WTC11 (cell line): ENCODE data around the gene PSMA7.

Experiments used
- ATF1 ChIP-seq: sonication (generic); formaldehyde crosslinking; IDR thresholded peaks from 2 replicates; pipeline ENCODE4 v1.8.1; 2023; ENCODE audit warnings: mild to moderate bottlenecking, moderate library complexity, missing genetic modification reagents
- ATF2 ChIP-seq: sonication (generic); formaldehyde crosslinking; IDR thresholded peaks from 2 replicates; pipeline ENCODE4 v1.8.1; 2022; ENCODE audit warnings: low read depth, missing genetic modification reagents, borderline replicate concordance
- IRF2 ChIP-seq: sonication (generic); formaldehyde crosslinking; IDR thresholded peaks from 2 replicates; pipeline ENCODE4 v1.8.0; 2022; ENCODE audit warnings: low read depth, missing genetic modification reagents, borderline replicate concordance
- JAZF1 ChIP-seq: fragments of 250-450 bp; sonication (Bioruptor Pico); IDR thresholded peaks from 2 replicates; pipeline ENCODE4 v1.9.0; 2021; ENCODE audit warnings: moderate library complexity, mild to moderate bottlenecking, inconsistent platforms
- NR3C1 ChIP-seq: sonication (generic); formaldehyde crosslinking; conservative IDR thresholded peaks from 2 replicates; pipeline ENCODE4 v1.8.1; 2023; ENCODE audit warnings: low read depth, mild to moderate bottlenecking, missing genetic modification reagents
- ZNF317 ChIP-seq: sonication (generic); formaldehyde crosslinking; IDR thresholded peaks from 2 replicates; pipeline ENCODE4 v1.8.1; 2023; ENCODE audit warnings: low read depth, mild to moderate bottlenecking, moderate library complexity, missing genetic modification reagents, borderline replicate concordance
- TF ChIP-seq, protein P1 (sequence below): fragments of 200-600 bp; IDR thresholded peaks from 2 replicates; pipeline ENCODE4 v1.8.0; 2022; ENCODE audit warnings: antibody characterized with exemption
- TF ChIP-seq, protein P2 (sequence below): sonication (generic); formaldehyde crosslinking; IDR thresholded peaks from 2 replicates; pipeline ENCODE4 v1.8.0; 2022; ENCODE audit warnings: mild to moderate bottlenecking, missing genetic modification reagents

- TF ChIP-seq, protein P1, sequence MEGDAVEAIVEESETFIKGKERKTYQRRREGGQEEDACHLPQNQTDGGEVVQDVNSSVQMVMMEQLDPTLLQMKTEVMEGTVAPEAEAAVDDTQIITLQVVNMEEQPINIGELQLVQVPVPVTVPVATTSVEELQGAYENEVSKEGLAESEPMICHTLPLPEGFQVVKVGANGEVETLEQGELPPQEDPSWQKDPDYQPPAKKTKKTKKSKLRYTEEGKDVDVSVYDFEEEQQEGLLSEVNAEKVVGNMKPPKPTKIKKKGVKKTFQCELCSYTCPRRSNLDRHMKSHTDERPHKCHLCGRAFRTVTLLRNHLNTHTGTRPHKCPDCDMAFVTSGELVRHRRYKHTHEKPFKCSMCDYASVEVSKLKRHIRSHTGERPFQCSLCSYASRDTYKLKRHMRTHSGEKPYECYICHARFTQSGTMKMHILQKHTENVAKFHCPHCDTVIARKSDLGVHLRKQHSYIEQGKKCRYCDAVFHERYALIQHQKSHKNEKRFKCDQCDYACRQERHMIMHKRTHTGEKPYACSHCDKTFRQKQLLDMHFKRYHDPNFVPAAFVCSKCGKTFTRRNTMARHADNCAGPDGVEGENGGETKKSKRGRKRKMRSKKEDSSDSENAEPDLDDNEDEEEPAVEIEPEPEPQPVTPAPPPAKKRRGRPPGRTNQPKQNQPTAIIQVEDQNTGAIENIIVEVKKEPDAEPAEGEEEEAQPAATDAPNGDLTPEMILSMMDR = no peak
- TF ChIP-seq ATF1 (CRISPR knock-in tag) = no peak
- no peak for TF ChIP-seq JAZF1 (CRISPR knock-in tag)
- no peak for TF ChIP-seq ATF2 (CRISPR knock-in tag)
- TF ChIP-seq ZNF317 (CRISPR knock-in tag) = no peak
- no peak for TF ChIP-seq IRF2 (CRISPR knock-in tag)
- TF ChIP-seq NR3C1 = no peak
- TF ChIP-seq, protein P2, sequence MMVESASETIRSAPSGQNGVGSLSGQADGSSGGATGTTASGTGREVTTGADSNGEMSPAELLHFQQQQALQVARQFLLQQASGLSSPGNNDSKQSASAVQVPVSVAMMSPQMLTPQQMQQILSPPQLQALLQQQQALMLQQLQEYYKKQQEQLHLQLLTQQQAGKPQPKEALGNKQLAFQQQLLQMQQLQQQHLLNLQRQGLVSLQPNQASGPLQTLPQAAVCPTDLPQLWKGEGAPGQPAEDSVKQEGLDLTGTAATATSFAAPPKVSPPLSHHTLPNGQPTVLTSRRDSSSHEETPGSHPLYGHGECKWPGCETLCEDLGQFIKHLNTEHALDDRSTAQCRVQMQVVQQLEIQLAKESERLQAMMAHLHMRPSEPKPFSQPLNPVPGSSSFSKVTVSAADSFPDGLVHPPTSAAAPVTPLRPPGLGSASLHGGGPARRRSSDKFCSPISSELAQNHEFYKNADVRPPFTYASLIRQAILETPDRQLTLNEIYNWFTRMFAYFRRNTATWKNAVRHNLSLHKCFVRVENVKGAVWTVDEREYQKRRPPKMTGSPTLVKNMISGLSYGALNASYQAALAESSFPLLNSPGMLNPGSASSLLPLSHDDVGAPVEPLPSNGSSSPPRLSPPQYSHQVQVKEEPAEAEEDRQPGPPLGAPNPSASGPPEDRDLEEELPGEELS = no peak
Measured at GRCh38 chr20:62101078-62101477, 42.1 kb downstream of the PSMA7 start.
